Urinary bladder (tissue), 4 donors: ENCODE measurements around the gene STAG1. TPM values are rescaled to one million over a fixed set of nuclear protein-coding genes. Genes with fewer than 3 reads are reported as not detected.
"Not testable (repeated sequence)": the region's sequence is repeated elsewhere in the genome, so short reads cannot be mapped to it uniquely, and the experiment has no call there.

Source experiments
- DNase-seq: peaks from one replicate; pipeline ENCODE4 v3.0.0-alpha.2; 2015; ENCODE audit errors: extremely low spot score
- H3K27ac ChIP-seq: one replicate; pipeline ENCODE4 v1.5.1; 2013; ENCODE audit warnings: low read depth, mild to moderate bottlenecking, moderate library complexity
- H3K36me3 ChIP-seq: one replicate; pipeline ENCODE4 v1.6.1; 2013; ENCODE audit warnings: mild to moderate bottlenecking, moderate library complexity; ENCODE audit not compliant: insufficient read depth
- H3K4me1 ChIP-seq: one replicate; pipeline ENCODE4 v1.6.1; 2013; ENCODE audit warnings: mild to moderate bottlenecking, moderate library complexity; ENCODE audit not compliant: insufficient read depth
- H3K4me3 ChIP-seq: one replicate; pipeline ENCODE4 v1.5.1; 2013; ENCODE audit warnings: low read depth, low read length
- WGBS: extraction: QIAGEN DNeasy Blood & Tissue Kit; methylation state at CpG from one replicate; pipeline ENCODE4 v1.1.7; 2013; 5-methylcytosine and 5-hydroxymethylcytosine counted together
- polyA plus RNA-seq: library from polyadenylated mRNA; stranded (reverse); fragments of 200-250 nt; gene quantifications from one replicate; pipeline ENCODE4 v1.2.3, GENCODE V29; 2013
- total RNA-seq: library from RNA; depleted of rRNA; stranded (reverse); fragments of >200 nt; gene quantifications from one replicate; pipeline ENCODE4 v1.2.3, GENCODE V29; 2014
- donor health status: healthy with polysubstance abuse.
- donor health status: healthy.

The STAG1 gene
- total and polyA plus RNA-seq, 2 donors: 19.3 to 130 TPM

DNA sequence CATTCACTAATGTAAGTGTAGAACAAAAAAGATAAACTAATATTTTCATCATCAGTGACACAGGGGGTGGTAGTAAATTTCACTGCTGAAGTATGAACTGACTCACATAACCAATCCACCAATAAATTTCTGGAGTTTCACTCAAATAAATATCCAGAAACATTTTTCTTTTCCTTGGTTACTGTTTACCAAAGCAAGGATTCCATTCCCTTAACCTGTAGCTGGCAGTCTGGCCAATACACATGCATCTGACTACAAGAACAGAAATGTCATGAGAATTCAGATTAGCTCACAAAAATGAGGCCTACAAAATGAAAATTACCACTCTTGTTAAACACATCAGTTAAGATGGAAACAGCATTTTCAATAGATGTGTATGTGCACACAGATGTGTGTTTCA lies 80.3 kb downstream of the STAG1 start:
- Histone ChIP-seq H3K4me1 (no peaks in the 10 kb centered on the region), H3K36me3 (no peaks in the 10 kb centered on the region), H3K4me3 (no peak overlapping the region), H3K27ac (no peak overlapping the region)
- DNase-seq: no peak

DNA sequence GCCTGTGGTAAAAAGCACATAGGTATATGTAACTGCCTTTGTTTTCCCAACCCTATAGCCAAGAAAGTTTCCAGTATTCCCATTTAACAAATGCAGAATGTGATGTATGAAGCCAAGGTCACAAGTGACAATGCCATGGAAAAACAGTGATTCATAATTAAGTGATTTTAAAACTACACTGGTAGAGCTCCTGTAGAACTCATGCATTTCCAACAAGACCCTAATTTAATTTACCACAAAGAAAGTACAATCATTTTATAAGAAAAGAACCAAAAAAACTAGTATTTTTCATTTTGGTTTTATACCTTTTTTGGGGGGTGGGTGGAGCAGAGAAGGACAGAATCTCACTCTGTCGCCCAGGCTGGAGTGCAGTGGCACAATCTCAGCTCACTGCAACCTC lies 82.0 kb downstream of the STAG1 start:
- Histone ChIP-seq H3K27ac (no peak overlapping the region), H3K4me3 (no peak overlapping the region), H3K36me3 (peaks cover under 1% of the 10 kb centered on the region), H3K4me1 (no peaks in the 10 kb centered on the region)
- DNase-seq: no peak
- WGBS: 100% methylated on average over 1 of the region's 1 CpG

DNA sequence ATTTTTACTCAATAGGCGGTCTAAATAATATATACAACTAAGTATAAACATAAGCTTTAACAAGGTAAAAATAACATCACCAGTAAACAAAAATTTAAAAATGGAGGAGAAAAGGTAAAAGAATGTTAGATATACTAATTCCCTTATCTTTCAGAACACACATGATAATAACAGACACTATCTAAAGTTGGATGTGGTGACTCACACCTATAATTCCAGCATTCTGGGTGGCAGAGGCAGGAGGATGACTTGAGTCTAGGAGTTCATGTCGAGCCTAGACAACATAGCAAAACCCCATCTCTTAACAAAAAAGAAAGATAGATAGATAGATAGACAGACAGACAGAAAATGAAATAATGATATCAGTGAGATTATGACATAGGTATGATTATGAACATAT lies 85.1 kb downstream of the STAG1 start:
- DNase-seq: no peak
- whole genome bisulfite sequencing: 93% methylated on average over 2 of the region's 2 CpGs
- no peak overlapping the region for H3K4me3 ChIP-seq
- no peak overlapping the region for H3K27ac ChIP-seq
- peaks cover 1% of the 10 kb centered on the region for H3K36me3 ChIP-seq
- no peaks in the 10 kb centered on the region for H3K4me1 ChIP-seq

DNA sequence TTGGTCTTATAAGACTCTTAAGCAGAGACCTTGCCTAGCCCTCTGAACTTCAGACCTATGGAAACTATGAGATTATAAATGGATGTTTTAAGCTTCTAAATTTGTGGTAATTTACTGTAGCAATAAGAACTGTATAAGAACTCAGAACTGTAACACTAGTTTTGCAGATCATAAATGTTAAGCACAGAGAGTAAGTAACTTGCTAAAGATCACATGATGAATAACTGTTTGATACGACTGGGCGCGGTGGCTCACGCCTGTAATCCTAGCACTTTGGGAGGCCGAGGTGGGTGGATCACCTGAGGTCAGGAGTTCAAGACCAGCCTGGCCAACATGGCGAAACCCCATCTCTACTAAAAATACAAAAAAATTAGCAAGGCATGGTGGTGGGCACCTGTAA lies 85.9 kb downstream of the STAG1 start:
- H3K4me3 ChIP-seq, H3K36me3 ChIP-seq, H3K27ac ChIP-seq, DNase-seq, H3K4me1 ChIP-seq: not testable (repeated sequence)
- 97% methylated on average over 6 of the region's 6 CpGs for WGBS

DNA sequence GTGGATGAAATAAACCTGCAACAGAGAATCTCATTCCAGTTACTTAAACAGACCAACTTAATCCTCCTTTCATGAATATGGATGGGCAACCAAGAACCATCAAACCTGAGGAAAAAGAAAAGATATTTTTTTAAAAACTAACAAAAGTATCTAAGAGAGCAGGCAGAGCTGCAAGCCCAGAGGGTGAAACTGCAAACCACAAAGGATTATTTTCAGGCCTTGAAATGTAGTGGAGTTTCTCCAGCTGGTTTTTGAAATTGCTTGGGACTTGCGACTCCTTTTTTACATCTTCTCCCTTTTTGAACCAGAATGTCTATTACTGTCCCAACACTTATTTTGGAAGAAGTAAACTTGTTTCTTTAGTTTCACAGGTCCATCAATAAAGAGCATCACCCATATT lies 87.4 kb downstream of the STAG1 start:
- Histone ChIP-seq H3K4me1 (no peaks in the 10 kb centered on the region), H3K27ac (no peak overlapping the region), H3K4me3 (no peak overlapping the region), H3K36me3 (peaks cover 1% of the 10 kb centered on the region)
- WGBS: 81% methylated on average over 1 of the region's 1 CpG
- no peak for DNase-seq

DNA sequence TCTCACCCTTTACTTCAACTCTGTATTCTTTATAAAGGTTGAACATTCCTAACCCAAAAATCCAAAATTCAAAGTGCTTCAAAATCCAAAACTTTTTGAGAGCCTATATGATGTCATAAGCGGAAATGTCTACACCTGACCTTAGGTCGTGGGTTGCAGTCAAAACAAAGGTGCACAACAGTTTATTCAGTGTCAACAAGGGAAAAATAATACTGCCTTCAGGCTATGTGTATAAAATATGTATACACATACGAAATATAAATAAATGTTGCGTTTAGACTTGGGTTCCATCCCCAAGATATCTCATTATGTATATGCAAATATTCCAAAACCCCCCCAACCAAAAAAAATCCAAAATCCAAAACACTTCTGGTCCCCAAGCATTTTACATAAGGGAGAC lies 90.9 kb downstream of the STAG1 start:
- Histone ChIP-seq H3K36me3 (peaks cover 1% of the 10 kb centered on the region), H3K27ac (no peak overlapping the region)
- 85% methylated on average over 4 of the region's 4 CpGs for WGBS

DNA sequence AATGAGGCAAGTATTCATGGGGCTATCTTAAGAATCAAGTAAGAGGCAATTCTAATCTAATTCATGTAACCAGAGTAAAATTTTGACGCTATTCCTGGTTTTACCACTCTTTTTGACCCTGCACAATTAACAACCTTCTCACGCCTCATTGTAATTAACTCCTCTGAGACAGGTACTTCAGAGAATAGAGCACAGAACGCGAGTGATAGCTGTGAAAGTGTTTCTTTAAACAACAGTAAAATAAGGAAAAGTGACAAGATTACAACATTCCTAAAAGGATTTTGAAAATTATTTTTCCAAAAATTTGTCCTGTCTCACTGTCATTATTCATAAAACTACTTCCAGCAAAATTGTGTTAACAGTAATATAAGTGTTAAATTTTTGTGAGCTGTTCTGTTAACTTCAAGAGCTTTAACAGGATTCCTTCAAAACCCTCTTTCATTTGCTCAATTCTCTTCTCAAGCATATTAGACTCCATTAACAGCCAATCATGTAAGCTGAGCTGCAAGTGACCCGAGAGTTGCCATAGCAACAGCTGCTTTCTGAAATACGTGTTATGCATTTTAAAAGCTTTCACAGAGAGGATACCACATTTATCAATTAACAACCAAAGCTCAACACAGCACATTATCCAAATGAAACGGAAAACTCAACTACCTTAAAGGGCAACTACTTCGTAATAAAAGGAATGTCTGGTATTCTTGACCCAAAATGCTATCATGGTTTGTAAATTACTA lies 93.1 kb downstream of the STAG1 start:
- DNase-seq: no peak
- no peak overlapping the region for H3K4me3 ChIP-seq
- no peaks in the 10 kb centered on the region for H3K36me3 ChIP-seq
- 62% methylated on average over 8 of the region's 8 CpGs for WGBS
- peaks cover 1% of the 10 kb centered on the region for H3K4me1 ChIP-seq
- no peak overlapping the region for H3K27ac ChIP-seq

More for the DNA sequence above, 90.9 kb downstream of the STAG1 start:
- H3K4me1 ChIP-seq: peaks cover 1% of the 10 kb centered on the region
- no peak for DNase-seq
- H3K4me3 ChIP-seq: no peak overlapping the region

DNA sequence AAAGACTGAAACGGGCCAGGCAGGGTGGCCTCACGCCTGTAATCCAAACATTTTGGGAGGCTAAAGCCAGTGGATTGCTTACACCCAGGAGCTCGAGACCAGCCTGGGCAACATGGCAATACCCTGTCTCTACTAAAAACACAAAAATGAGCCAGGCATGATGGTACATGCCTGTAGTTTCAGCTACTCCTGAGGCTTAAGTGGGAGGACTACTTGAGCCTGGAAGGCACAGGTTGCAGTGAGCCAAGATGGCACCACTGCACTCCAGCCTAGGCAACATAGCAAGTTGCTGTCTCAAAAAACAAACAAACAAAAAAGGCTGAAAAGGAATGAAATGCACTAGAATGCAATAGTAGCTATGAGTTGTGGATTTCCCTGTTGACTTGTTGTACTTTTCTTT lies 94.7 kb downstream of the STAG1 start:
- peaks cover 1% of the 10 kb centered on the region for H3K4me1 ChIP-seq
- DNase-seq: no peak
- no peak overlapping the region for H3K4me3 ChIP-seq
- H3K27ac ChIP-seq: no peak overlapping the region
- H3K36me3 ChIP-seq: no peaks in the 10 kb centered on the region
- 75% methylated on average over 3 of the region's 3 CpGs for WGBS

DNA sequence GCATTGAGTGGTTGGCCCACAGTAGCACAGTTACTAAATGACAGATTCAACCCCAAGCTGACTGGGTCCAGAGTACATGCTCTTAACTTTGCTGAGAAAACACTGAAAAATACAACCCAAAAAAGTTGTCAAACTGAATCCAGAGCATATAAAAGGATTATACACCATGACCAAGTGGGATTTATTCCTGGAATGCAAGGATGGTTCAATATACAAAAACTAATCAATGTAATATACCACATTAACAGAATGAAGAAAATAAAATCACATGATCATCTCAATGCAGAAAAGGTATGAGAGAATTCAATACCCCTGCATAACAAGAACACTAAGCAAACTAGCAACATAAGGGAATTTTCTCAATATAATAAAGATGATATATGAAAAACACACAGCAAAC lies 98.5 kb downstream of the STAG1 start:
- Histone ChIP-seq H3K36me3 (no peaks in the 10 kb centered on the region), H3K4me3 (no peak overlapping the region), H3K27ac (no peak overlapping the region), H3K4me1 (no peaks in the 10 kb centered on the region)
- no peak for DNase-seq

DNA sequence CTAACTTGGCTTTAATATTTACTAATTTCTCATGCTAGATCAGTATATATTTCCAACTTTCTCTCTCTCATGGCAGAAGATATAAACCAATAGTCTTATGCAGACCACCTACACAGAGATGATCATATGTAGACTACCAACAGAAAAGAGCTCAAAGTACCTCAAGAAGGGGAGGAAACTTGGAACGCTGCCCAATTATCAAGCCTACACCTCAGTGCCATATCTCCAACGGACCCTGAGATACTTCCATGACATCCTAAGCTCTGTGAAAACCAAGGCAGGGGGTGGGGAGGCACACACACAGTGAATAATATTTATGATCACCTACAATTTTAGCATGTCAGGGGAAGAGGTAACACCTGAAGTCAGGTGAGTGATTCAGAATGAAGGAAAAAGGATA lies 100.6 kb downstream of the STAG1 start:
- DNase-seq: no peak
- Histone ChIP-seq H3K4me1 (no peaks in the 10 kb centered on the region), H3K27ac (no peak overlapping the region), H3K36me3 (no peaks in the 10 kb centered on the region), H3K4me3 (no peak overlapping the region)
- WGBS: 77% methylated on average over 2 of the region's 2 CpGs

DNA sequence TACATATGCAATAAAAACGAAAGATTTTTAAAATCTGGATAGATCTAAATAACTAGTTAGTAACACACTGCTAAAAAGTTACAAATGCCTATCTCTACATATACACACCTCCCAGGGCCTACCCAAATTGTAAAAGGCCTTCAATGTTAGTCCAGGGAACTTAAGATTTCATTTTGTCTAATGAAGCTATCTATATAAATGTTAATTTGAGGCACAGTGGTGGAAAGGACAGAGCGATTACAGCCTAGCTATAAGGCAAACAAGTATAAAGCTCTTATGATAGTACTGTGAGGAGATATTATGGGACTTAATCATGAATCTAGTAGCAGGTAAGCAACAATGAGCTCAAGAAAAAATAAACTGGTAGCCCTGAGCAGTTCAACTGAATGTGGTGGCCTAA lies 101.7 kb downstream of the STAG1 start:
- Histone ChIP-seq H3K4me1 (no peaks in the 10 kb centered on the region), H3K36me3 (no peaks in the 10 kb centered on the region), H3K4me3 (no peak overlapping the region), H3K27ac (no peak overlapping the region)
- no peak for DNase-seq
- WGBS: 46% methylated on average over 2 of the region's 2 CpGs

DNA sequence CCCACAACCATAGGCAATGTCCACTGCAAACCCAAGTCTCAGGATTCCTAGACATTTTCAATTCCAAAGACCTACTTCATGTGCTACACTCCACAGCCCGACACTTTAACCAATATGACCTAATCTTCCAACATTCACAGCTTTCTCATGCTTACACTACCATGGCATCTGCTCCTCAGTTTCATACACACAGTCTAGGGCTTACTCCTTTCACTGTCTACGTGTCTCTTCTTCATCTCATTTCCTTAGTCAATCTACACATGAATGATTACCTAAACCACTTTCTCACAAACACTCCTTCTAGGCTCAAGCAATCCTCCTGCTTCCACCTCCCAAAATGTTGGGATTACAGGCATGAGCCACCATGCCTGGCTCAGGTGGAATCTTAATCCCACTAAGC lies 106.3 kb downstream of the STAG1 start:
- Histone ChIP-seq H3K4me3 (no peak overlapping the region), H3K27ac (no peak overlapping the region), H3K36me3 (no peaks in the 10 kb centered on the region), H3K4me1 (no peaks in the 10 kb centered on the region)
- no peak for DNase-seq
- 94% methylated on average over 2 of the region's 2 CpGs for WGBS

DNA sequence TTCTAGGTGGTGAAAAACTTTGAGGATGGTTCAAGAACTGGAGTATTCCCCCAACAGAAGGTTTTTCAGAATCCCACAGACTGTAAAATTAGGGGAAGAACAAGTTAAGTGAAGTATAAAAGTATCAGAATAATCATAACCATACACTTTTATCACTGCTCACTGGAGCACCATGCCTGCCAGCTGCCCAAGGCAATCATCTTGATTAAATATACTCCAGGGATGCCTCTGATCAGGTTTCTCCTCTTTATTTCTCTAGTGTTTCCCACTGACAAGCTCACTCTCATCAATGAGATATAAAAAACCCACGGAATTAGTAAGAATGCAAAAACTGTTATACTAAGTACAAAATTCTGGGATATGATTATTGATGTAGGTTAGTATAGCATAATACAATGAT lies 108.0 kb downstream of the STAG1 start:
- no peak for DNase-seq
- H3K36me3 ChIP-seq: no peaks in the 10 kb centered on the region
- no peaks in the 10 kb centered on the region for H3K4me1 ChIP-seq
- no peak overlapping the region for H3K4me3 ChIP-seq
- H3K27ac ChIP-seq: no peak overlapping the region
- 88% methylated on average over 1 of the region's 1 CpG for WGBS

DNA sequence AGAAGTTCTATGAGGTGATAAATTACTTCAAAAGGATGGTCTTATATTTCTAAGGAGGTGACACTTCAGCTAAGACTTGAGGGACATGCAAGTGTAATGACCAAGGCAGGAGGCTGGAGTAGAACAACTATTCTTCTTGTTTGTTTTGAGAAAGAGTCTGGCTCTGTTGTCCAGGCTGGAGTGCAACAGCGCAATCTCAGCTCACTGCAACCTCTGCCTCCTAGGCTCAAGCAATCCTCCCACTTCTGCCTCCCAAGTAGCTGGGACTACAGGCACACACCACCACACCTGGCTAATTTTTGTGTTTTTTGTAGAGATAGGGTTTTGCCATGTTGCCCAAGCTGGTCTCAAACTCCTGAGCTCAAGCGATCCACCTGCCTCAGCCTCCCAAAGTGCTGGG lies 108.8 kb downstream of the STAG1 start:
- WGBS: 100% methylated on average over 2 of the region's 2 CpGs
- not testable (repeated sequence) for H3K4me3 ChIP-seq, H3K4me1 ChIP-seq, DNase-seq, H3K36me3 ChIP-seq, H3K27ac ChIP-seq

DNA sequence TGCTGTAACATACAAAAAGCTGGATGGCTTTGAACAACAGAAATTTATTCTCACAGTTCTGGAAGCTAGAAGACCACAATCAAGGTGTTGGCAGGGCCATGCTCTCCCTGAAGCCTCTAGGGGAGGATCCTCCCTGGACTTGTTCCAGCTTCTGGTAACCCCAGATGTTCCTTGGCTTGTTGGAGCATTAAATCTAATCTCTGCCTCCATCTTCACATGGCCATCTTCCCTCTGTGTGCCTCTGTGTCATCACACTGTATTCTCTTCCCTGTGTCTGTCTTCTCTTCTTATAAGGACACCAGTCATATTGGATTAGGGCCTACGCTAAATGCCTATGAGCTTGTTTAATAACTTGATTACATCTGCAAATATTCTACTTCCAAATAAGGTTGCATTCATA lies 109.5 kb downstream of the STAG1 start:
- DNase-seq: no peak
- no peaks in the 10 kb centered on the region for H3K4me1 ChIP-seq
- WGBS: 94% methylated on average over 1 of the region's 1 CpG
- no peak overlapping the region for H3K4me3 ChIP-seq
- no peak overlapping the region for H3K27ac ChIP-seq
- H3K36me3 ChIP-seq: no peaks in the 10 kb centered on the region
